Activated CD8-positive, alpha-beta memory T cell treated with anti-CD3 and anti-CD28 coated beads, Interleukin-2, amount 50 U/mL, for 4 hours (primary cell): ENCODE data around the gene TAAR1.
"Not testable (repeated sequence)": the region's sequence is repeated elsewhere in the genome, so short reads cannot be mapped to it uniquely, and the experiment has no call there.

Experiments used
- DNase-seq: peaks from one replicate; pipeline ENCODE4 v3.0.0-alpha.2; 2020

TAAR1 gene

DNA sequence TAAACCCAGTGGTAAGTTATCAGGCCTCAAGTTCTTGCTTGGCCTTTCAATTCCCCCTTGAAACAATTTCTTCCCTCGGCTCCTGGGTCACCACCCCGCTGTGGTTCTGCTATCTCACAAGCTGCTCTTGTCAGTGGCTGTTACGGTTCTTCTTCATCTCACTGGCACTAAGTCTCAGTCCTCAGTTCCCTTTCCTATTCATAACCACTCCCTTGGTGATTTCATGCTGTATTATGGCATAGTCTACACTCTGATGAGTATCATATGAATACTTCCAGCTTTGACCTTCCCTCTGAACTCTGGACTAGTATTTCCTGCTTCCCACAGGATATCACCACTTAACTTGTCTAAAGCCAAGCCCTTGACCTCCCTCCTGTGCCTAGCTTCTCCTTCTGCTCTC is 7.9 kb downstream of the TAAR1 start:
- no peak for DNase-seq

DNA sequence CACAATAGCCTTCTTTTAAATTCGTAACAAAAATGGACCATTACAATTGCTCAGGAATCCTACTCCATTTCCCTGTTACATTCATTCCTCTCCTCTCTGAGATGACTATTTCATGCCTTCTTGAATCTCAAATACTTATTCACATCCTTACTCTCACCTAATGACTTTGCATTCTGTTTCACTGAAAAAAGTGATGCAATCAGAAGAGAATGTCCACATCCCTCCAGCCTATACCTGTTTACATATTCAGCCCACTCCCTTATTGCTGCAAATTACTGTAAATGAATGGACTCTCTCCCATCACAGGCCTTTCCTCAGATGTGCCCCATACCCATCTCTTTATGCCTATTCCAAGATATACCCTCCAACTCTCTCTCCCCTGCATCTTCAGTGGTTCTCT is 8.6 kb downstream of the TAAR1 start:
- no peak for DNase-seq

DNA sequence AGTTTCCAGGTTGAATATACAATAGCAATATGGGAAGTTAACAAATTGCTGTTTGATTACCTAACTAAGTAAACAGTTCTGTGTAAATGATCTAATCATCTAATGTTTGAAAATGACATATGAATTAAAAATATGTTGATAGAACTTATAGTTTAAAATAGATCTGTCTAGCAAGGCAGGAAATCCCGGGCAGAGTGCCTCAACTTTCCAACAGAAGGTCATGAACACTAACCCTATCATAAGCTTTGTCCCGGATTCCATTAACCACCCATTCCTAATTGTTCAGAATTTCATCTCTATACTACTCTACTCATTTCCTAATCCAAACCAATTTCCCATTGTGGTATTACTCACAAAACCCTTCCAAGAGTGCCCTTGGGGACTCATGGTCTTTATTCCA is 10.2 kb downstream of the TAAR1 start:
- DNase-seq, result no peak

DNA sequence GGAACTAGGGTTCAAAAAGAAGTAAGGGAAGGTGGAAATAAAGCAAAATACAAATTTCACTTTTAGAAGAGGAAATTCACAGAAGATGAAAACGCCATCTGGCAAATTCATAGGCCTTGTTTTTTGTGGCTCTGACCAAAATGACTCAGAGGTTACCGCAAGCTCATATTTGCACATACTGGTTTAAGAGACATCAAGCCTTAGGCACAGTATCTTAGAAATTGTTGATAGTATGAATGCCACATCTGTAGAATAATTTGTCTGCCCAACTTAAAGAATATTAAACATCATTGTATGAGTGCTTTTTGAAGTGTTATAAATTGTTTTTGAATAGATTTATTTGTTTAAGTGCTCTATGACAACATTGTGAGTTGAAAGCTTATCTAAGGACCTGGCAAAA is 10.6 kb downstream of the TAAR1 start:
- no peak for DNase-seq

DNA sequence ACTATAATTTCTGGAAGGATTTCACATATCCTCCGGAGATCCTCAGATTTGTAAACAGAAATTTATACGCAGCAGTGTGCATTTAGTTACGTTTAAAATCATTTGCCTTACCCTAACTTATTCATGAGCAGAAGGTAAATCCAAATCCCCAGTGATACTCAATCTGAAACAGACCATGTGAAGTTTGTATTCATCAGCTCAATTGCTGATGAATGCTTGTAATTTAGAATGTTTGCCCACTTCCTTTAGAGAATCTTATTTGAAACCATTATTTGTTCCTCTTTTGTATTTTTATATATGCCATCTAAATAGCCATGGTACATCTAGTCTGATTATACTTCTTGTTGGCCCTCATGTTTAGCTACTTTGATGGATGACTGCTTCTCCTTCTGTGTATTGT is 15.4 kb downstream of the TAAR1 start:
- no peak for DNase-seq

DNA sequence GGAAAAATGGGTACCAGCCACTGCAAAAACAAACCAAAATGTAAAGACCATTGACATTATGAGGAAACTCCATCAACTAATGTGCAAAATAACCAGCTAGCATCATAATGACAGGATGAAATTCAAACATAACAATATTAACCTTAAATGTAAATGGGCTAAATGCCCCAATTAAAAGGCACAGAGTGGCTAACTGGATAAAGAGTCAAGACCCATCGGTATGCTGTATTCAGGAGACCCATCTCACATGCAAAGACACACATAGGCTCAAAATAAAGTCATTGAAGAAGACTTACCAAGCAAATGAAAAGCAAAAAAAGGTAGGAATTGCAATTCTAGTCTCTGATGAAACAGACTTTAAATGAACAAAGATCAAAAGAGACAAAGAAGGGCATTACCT is 21.8 kb downstream of the TAAR1 start:
- DNase-seq, result not testable (repeated sequence)

DNA sequence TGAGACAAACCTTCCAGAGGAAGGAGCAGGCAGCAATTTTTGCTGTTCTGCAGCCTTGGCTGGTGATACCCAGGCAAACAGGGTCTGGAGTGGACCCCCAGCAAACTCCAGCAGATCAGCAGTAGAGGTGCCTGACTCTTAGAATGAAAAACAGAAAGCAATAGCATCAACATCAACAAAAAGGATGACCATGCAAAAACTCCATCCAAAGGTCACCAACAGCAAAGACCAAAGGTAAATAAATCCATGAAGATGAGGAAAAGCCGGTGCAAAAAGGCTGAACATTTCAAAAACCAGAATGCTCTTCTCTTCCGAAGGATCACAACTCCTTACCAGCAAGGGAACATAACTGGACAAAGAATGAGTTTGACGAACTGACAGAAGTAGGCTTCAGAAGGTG is 23.1 kb downstream of the TAAR1 start:
- not testable (repeated sequence) for DNase-seq

DNA sequence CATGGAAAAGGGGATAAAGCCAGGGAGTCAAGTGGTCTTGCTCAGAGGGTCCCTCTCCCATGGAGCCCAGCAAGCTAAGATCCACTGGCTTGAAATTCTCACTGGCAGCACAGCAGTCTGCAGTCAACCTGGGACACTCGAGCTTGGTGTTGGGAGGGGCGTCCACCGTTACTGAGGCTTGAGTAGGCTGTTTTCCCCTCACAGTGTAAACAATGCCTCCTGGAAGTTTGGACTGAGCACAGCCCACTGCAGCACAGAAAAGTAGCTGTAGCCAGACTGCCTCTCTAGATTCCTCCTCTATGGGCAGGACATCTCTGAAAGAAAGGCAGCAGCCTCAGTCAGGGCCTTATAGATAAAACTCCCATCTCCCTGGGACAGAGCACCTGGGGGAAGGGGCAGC is 23.7 kb downstream of the TAAR1 start:
- DNase-seq, result not testable (repeated sequence)

DNA sequence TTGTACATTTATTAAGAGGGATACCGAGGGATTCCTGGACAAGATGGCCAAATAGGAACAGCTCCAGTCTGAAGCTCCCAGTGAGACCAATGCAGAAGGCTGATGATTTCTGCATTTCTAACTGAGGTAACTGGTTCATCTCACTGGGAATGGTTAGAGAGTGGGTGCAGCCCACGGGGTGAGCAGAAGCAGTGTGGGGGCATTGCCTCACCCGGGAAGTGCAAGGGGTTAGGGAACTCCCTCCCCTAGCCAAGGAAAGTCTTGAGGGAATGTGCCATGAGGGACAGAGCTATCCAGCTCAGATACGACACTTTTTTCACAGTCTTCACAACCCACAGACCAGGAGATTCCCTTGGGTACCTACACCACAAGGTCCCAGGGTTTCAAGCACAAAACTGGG is 24.2 kb downstream of the TAAR1 start:
- DNase-seq, result no peak

DNA sequence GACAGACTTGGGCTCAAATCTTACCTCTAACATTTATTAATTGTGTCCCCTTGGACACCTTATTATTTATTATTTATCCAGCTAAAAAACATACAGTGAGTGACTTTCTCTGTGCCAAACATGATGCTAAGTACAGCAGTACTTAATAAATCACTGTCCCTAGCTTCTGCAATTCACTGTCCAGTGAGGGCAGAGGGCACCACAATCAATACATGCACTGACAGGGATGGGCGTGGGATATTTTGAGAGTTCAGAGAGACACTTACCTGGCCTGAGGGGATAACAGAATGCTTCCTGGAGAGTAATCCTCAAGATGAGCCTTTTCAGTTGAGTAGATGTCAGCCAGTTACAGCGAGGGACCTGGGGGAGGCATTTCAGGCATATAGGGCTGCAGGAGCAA is 25.6 kb downstream of the TAAR1 start:
- no peak for DNase-seq

DNA sequence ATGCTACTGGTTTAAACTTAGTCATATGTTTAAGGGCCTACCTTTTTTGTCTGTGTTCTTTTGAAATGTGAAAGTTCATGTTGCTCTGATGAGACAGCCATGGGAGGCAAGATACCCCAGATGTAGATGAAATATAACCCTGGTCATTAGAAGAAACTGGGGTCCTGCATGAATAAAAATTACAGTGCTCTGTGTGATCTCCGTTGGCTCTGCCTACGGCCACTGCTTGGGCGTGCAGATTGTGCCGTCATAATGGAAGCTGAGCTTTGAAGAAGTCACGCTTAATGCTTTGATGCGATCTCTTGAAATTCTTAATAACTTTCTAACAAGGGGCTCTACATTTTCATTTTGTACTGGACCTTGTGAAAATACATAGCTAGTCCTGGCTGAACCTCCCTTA is 34.8 kb downstream of the TAAR1 start, which contains the start of gene TAAR2:
TSS of gene TAAR2 (minus strand) at position 101 of the 400 bp plus-strand sequence. CDS start at position 101, 0 bp downstream.
- DNase-seq, result no peak

DNA sequence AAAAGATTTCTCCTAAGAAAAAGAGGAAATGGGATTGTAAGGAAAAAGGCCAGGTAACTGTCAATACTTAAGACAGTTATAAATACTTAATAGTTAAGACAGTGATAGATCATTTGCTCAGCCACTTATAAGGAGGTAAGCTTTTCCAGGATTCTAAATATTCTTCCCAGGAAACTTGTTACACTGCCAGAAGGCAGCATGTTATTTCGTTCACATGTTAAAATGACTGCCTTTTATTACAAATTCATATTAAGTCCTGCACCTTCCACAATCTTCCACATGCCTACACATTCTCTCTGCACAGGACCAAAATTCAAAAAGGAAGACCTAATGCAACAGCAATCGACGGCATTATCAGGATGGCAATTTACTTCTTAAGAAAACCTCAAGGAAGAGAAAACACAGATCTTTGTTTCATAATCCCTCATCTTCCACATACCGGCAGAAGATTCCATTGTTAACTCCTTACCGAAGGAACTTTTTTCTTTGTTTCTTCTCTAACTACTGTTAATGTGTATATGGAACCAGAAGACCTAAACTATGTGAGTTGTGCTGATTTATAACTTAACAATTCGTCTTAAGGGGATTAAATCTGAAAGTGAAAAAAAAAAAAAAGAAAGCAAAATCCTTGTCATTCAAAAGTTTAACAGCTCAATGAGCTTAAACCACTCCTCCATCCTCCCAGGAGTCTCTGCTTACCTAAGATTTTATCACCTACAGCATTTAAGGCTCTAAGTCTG is 35.7 kb downstream of the TAAR1 start:
- DNase-seq, result no peak

DNA sequence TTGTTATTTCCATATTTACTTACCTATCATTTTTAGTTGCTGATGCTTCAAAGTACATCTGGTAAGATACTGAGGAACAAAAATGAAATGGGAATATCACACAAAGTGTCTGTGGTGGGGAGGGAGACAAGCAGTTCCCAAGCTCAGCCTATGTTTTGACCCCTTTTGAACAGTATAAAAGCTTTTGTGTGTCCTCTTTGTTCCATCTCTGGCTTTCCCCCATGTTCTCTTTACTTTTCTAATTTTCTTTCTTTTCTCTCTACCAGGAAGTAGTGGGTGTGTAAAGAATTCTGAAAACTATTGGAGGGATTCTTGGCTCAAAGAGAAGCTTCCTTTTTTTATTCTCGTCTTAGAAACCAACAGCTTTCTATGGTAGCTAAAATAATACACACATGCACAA is 42.3 kb downstream of the TAAR1 start:
- DNase-seq, result no peak

DNA sequence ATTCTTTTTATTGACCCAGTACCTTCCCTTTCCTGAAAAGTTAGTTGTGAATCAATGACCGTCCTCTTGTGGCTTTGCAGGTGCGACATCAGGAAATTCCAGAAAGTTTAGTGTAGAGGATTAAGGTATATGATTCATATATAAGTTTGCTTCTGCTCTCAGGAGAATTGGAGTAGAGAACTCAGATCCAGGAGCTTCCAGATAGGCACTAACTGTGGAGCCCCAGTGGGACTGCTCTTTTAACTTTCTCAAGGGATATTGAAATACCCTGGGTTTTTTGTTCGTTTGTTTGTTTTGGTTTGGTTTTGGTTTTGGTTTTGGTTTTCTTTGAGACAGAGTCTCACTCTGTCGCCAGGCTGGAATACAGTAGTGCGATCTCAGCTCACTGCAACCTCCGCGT is 44.4 kb downstream of the TAAR1 start:
- DNase-seq, result no peak

DNA sequence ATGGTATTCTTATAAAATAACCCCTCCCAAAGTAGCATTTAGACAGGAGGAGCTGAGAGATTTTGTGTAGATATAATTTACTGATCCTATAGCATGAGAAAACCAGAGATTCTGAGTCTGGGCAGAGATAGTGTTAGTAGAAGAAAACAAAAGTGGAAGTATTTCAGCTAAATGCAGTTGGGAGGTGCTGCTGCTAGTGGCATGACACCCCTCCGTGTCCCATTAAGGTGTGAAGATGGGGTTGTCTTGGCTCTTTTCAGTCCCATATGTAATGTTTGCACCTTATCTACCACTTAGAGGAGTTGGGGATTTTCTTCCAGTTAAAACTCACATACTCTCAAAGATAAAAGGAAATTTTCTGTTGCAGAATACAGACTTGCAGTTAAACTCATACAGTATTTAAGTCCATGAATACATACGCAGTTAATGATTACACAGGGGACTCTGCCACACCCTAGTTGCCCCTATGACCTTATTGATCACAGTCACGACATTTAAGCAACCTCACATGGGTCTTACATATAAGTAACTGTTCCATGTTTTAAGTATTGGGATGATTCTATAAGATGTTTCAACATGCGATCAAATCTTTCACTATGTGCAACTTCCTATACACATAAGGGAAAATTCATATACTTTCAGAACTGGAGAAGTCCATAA is 46.4 kb downstream of the TAAR1 start:
- DNase-seq, result no peak

DNA sequence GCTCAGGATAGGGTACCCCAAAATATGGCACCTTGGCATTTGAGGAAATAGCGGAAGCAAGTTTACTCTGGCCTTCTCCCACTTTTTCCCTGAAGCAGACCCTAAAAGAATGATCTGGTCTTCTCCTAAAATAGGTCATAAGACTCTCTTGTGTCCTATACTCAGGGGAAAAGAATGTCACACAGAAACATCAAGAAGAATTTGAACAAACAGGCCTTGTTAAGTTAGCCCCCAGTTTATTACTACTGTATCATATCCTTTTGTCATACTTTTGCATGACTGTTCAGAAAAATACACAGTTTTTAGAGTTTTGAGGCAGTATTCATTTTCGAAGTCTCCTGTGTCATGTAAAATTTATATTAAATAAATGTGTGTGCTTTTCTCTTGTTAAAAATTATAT is 47.4 kb downstream of the TAAR1 start:
- DNase-seq, result no peak

DNA sequence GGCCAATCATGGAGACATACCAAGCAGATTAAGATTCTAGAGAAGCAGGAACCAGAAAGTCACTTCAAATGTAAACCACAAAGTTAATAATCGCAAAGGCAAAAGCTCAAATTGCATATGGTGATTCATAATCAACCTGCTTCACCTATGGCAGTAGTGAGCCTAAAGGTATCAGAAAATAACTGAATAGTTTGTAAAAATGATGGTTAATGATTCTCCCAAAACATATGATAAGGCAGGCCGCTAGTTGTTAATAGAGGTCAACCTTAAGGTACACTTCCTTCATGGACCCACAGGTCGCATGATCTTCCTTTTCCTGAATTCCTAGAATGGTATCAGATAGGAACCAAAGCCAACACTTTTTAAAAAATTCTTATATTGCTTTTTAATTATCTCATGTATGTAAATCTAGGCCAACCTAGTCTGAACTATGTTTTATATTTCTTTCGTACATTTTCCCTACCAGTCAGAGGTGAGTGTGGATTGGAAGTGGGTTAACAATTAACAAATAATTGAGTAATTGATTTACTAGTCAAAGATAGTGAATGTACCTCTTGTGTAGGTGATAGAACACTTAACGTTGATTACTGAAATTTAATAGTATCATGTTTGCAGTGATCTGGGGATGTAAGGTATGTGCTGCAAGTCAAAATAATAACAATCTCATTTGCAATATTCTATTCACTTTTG is 51.3 kb downstream of the TAAR1 start:
- no peak for DNase-seq

DNA sequence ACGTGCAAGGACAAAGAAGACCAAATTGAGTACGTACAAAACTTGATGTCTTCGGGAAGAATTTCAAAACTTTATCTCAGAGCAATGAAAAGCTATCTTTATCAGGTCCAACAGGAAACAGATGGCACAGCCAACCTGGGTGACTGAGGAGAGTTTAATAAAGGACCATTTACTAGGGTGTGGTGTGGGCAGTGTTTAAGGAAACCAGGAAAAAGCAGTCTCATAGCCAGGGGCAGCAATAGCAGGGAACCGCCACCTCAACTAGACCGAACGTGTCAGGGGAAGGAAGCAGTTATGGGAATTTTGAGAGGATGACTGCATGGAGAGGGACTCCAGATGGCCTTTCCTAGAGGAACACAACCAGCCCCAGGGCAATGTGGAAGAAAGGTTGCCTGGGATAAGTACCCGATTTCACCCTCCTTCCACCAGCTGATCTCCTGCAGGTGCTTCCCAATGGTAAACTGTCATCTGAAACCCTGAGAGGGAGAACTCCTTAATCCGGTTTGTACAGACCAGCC is 54.3 kb downstream of the TAAR1 start:
- no peak for DNase-seq

DNA sequence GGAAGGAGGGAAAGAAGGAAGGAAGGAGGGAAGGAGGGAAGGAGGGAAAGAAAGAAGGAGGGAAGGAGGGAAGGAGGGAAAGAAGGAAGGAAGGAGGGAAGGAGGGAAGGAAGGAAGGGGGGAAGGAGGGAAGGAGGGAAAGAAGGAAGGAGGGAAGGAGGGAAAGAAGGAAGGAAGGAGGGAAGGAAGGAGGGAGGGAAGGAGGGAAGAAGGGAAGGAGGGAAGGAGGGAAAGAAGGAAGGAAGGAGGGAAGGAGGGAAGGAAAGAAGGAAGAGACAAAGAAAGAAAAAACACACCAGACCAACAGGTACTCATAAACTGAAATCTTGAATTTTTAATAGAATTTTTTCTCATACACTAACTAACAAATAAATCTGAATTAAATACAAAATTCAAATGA is 58.1 kb downstream of the TAAR1 start:
- DNase-seq, result not testable (repeated sequence)

DNA sequence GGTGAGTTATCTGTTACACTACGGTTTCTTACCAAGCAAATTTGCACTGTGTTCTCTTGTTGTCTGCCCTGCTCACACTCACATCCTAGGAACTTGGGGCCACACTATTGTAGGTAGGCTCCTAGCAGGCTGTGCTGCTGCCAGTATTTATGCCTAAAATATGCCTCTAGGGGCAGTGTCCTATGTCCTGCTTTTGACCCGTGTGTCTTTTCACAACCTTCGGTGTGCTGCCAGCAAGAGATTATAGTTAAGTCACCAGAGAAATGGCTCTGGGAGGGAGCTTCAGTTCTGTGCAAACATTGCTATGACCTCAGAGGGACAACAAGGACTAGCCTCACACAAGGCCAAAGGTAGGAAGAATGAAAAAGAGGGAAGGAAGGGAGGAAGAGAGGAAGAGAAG is 60.5 kb downstream of the TAAR1 start:
- no peak for DNase-seq

DNA sequence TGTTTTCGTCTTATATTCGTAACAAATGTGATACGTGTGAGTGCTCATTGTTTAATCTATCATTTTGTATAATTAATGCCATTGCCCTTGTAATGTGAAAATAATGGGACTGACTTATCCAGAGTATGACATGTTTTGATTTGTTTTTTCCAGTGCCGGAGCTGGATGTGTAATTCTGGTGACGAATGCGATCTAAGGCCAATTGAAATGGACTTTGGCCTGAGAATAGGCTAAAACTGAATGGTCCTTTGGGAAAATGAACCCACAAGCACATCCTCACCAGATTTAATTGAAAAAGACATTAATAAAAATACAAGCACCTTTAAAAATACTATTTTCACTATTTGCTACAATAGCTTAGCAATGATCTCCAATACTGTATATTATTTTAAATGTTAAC is 62.8 kb downstream of the TAAR1 start:
- no peak for DNase-seq
